GM12872 (cell line): ENCODE results near the gene TMEM44.
A peak's percentile ranks its signal among the peaks of the same experiment; 100 is the strongest.

Source experiments
- CTCF ChIP-seq: IDR thresholded peaks from 3 replicates; pipeline ENCODE4 v1.5.1; 2011; ENCODE audit warnings: low read depth, mild to moderate bottlenecking, low read length, moderate library complexity; ENCODE audit not compliant: insufficient read depth

The TMEM44 gene

DNA sequence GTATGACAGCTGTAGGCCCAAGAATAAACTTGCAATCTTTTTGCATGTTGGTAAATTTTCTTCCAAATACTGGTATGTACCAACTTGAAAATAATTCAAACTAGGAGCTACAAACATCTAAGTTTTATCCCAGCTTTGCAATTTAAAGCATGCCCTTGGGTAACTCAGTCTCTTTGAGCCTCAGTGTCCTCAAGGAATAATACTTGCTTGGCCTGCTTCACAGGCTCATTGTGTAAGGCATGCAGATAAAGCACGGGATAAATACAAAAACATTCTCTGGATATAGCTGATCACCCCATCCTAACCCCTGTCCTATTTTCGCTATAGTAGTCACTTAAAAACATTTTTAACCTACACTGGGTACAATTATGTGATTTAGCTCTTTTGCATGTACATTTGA is 9.6 kb upstream of the TMEM44 start:
- no peak for TF ChIP-seq CTCF

DNA sequence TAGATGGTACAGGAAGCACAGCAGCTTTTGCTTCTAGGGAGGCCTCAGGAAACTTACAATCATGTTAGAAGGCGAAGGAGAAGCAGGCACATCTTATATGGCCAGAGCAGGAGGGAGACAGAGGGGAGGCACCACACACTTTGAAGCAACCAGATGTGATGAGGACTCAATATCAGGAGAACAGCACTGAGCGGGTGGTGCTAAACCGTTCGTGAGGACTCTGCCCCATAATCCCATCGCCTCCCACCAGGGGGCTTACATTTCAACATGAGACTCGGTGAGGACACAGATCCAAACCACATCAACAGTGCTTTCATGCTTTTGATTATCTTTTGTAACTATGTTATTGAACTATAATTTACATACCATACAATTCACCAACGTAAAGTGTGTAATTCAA is 7.6 kb upstream of the TMEM44 start:
- TF ChIP-seq CTCF = peak; percentile 44; the same call in 2 of the 3 replicates

DNA sequence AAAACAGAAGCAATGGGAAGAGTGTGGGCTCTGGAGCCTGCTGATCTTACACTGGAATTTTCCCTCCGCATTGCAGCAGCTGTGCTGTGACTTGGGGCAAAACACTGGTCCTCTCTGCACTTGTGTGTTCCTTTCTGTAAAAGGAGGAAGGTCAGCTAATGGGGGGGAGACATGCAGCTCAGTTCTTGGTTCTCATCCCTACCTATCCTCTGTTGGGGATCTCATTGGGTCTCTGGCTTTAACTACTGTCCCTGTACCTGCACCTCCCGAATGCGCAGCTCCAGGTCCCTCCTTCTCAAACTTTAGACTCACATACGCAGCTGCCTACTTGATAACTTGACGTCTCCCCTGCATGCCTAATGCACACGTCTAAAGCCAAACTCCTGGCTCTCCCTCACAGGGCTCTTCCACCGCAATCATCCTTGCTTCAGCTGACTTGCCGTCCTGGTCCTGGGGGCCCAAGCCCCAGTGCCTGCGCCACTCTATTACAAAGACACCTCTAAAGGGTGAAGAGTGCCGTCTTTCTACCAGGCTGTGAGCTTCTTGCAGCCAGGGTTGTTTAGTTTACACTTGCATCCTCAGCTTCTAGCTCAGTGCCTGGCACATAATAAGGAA is 5.9 kb upstream of the TMEM44 start:
- TF ChIP-seq CTCF = no peak

- TF ChIP-seq CTCF = no peak
Measured at GRCh38 chr3:194637541-194638400, 4.6 kb upstream of the TMEM44 start.

DNA sequence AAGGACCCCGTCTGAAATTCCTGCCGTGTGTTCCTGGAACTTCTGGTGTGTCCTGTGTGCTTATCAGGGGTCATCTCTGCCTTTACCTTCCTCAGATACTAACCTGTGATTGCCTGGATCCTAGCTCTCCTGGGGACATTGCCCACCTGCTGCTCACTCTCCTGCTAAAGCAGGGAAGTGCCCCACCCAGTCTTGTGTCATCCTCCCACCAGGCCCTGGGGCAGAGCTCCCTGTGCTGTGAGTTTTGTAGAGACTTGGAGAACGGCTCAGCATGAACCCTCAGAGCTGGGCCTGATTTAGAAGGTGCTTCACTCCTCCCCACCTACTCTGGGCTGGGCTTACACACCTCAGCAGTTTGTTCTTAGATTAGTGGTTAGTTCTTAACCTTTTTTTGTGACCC is 3.8 kb upstream of the TMEM44 start:
- no peak for TF ChIP-seq CTCF

DNA sequence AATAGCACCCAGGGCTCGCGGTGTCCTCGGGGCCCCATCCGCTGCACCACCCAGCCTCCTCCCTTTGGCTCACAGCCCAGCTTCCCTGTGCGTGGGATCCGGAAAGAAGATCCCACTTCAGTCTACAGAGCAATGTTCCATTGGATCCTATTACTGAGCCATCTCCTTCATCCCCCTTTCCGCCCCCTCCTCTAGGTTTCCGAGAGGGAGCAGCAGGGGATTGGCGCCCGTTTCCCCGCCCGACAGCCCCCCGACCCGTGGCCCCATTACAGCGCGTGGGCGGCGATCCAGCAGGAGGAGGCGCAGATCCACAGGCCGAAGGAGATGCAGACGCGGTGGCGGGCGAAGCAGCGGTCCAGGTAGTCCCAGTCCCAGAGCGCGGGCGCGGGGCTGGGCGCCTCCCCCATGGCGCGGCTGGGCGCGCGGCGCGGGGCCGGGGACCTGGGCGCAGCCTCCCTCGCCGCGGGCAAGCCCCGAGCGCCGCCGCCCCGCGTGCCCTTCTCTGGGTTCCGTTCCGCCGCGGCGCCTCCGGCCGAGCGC is 340 bp downstream of the TMEM44 start:
- TF ChIP-seq CTCF = no peak

- no peak for TF ChIP-seq CTCF
Measured at GRCh38 chr3:194632226-194632808, 902 bp downstream of the TMEM44 start.
